Activated CD4-positive, alpha-beta T cell treated with anti-CD3 and anti-CD28 coated beads for 36 hours (primary cell): ENCODE measurements around the gene MS4A18. TPM values are rescaled to one million over a fixed set of nuclear protein-coding genes. Genes with fewer than 3 reads are reported as not detected.
"Not testable (repeated sequence)": the region's sequence is repeated elsewhere in the genome, so short reads cannot be mapped to it uniquely, and the experiment has no call there.

Source experiments
- ATAC-seq: fragments of 200-7000 bp; cut with Tn5 transposase; one replicate; pipeline ENCODE4 v1.10.0; 2021; ENCODE audit warnings: mild to moderate bottlenecking, moderate library complexity
- CTCF ChIA-PET: fragments of 350-600 bp; sonication (Branson Sonifier 250); formaldehyde crosslinking; loops from one replicate; lab custom pipeline; 2021; ENCODE audit warnings: antibody characterized with exemption; lab: Charles Lee
- POLR2A ChIA-PET: fragments of 350-600 bp; sonication (Branson Sonifier 250); formaldehyde crosslinking; loops from one replicate; lab custom pipeline; 2021; ENCODE audit warnings: antibody characterized with exemption, inconsistent platforms; lab: Charles Lee
- DNase-seq: peaks from one replicate; pipeline ENCODE4 v3.0.0-alpha.2; 2020
- H3K27ac Mint-ChIP-seq: one replicate; pipeline ENCODE4 v1.8.0; 2021; ENCODE audit warnings: mixed read lengths
- H3K27me3 Mint-ChIP-seq: one replicate; pipeline ENCODE4 v1.8.0; 2021; ENCODE audit warnings: mixed read lengths
- H3K36me3 Mint-ChIP-seq: one replicate; pipeline ENCODE4 v1.8.0; 2021; ENCODE audit warnings: low read depth, mixed read lengths
- H3K4me1 Mint-ChIP-seq: one replicate; pipeline ENCODE4 v1.8.0; 2021; ENCODE audit warnings: mixed read lengths
- H3K4me3 Mint-ChIP-seq: one replicate; pipeline ENCODE4 v1.8.0; 2021; ENCODE audit warnings: mild to moderate bottlenecking, moderate library complexity, mixed read lengths
- H3K9me3 Mint-ChIP-seq: one replicate; pipeline ENCODE4 v1.8.0; 2021; ENCODE audit warnings: low read depth, mixed read lengths
- intact Hi-C, 2 experiments: fragments of 100-400 bp; cut with DNase I in 1 of 2; cut with micrococcal nuclease in 1 of 2; formaldehyde crosslinking; loops; one replicate each; pipeline versions ENCODE4 v1.14.2 to v1.15.1; 2022 to 2024; cut with DNase I, micrococcal nuclease
- total RNA-seq, 2 experiments: library from RNA; stranded (reverse); gene quantifications; one replicate each; pipeline ENCODE4 v1.2.3, GENCODE V29; 2021

Gene MS4A18
- not detected for total RNA-seq

- ChIA-PET CTCF (interaction anchor here (0.6 kb wide), 1 partner anchor 208 kb away, joined by 3 read pairs; no protein-coding TSS in a partner anchor), POLR2A (no interaction called here)
- no peak for DNase-seq
- Mint-ChIP-seq H3K27ac (no peak within 1 kb of the TSS), H3K4me1 (no peaks in the 10 kb centered on the region), H3K4me3 (no peak within 1 kb of the TSS), H3K9me3 (no peaks in the 10 kb centered on the region), H3K36me3 (no peaks in the 10 kb centered on the region), H3K27me3 (peaks cover 18% of the 10 kb centered on the region)
- ATAC-seq = no peak
- intact Hi-C loops = no loop called here
Measured at GRCh38 chr11:60724420-60724819, at the start of gene MS4A18. Gene MS4A18 (plus strand): TSS chr11:60724720.

GRCh38 chr11:60678231-60678630 is 46.3 kb upstream of the MS4A18 start:
- POLR2A ChIA-PET, H3K27ac Mint-ChIP-seq, CTCF ChIA-PET, ATAC-seq, H3K4me1 Mint-ChIP-seq, H3K4me3 Mint-ChIP-seq, H3K36me3 Mint-ChIP-seq, intact Hi-C loops, DNase-seq: not testable (repeated sequence)
- Mint-ChIP-seq H3K9me3 (peaks cover 24% of the 10 kb centered on the region), H3K27me3 (peaks cover 20% of the 10 kb centered on the region)

GRCh38 chr11:60679879-60680278 is 44.6 kb upstream of the MS4A18 start:
- no peak for ATAC-seq
- Mint-ChIP-seq H3K4me1 (no peaks in the 10 kb centered on the region), H3K27ac (no peak overlapping the region), H3K36me3 (peaks cover 8% of the 10 kb centered on the region), H3K4me3 (no peak overlapping the region), H3K27me3 (peaks cover 20% of the 10 kb centered on the region), H3K9me3 (peaks cover 24% of the 10 kb centered on the region)
- DNase-seq = no peak
- ChIA-PET POLR2A (no interaction called here), CTCF (no interaction called here)
- intact Hi-C loops = no loop called here

- H3K4me1 Mint-ChIP-seq = no peaks in the 10 kb centered on the region
- H3K36me3 Mint-ChIP-seq = peaks cover 8% of the 10 kb centered on the region
- no peak overlapping the region for H3K4me3 Mint-ChIP-seq
- no peak overlapping the region for H3K27ac Mint-ChIP-seq
- POLR2A ChIA-PET = interaction anchor here (0.6 kb wide), 1 partner anchor 317 kb away, joined by 3 read pairs; no protein-coding TSS in a partner anchor
- ATAC-seq (no peak), DNase-seq (no peak)
- intact Hi-C loops = no loop called here
- H3K9me3 Mint-ChIP-seq = peaks cover 24% of the 10 kb centered on the region
- peaks cover 20% of the 10 kb centered on the region for H3K27me3 Mint-ChIP-seq
- CTCF ChIA-PET = no interaction called here
Measured at GRCh38 chr11:60680455-60681119, 43.9 kb upstream of the MS4A18 start.

GRCh38 chr11:60684541-60684848 is 40.0 kb upstream of the MS4A18 start:
- peaks cover 14% of the 10 kb centered on the region for H3K27me3 Mint-ChIP-seq
- H3K9me3 Mint-ChIP-seq, CTCF ChIA-PET, intact Hi-C loops, ATAC-seq, H3K36me3 Mint-ChIP-seq, H3K4me3 Mint-ChIP-seq, POLR2A ChIA-PET, H3K4me1 Mint-ChIP-seq, DNase-seq, H3K27ac Mint-ChIP-seq: not testable (repeated sequence)

- peaks cover 13% of the 10 kb centered on the region for H3K27me3 Mint-ChIP-seq
- intact Hi-C loops = no loop called here
- POLR2A ChIA-PET = no interaction called here
- H3K27ac Mint-ChIP-seq = no peak overlapping the region
- no peaks in the 10 kb centered on the region for H3K4me1 Mint-ChIP-seq
- CTCF ChIA-PET = interaction anchor here (0.5 kb wide), 1 partner anchor 49 kb away, joined by 3 read pairs; no protein-coding TSS in a partner anchor
- H3K9me3 Mint-ChIP-seq = no peaks in the 10 kb centered on the region
- ATAC-seq (no peak), DNase-seq (no peak)
- H3K36me3 Mint-ChIP-seq = no peaks in the 10 kb centered on the region
- no peak overlapping the region for H3K4me3 Mint-ChIP-seq
Measured at GRCh38 chr11:60691661-60692060, 32.9 kb upstream of the MS4A18 start.

- Mint-ChIP-seq H3K9me3 (no peaks in the 10 kb centered on the region), H3K4me1 (no peaks in the 10 kb centered on the region), H3K36me3 (no peaks in the 10 kb centered on the region), H3K4me3 (no peak within 1 kb of the TSS), H3K27me3 (peaks cover 3% of the 10 kb centered on the region), H3K27ac (no peak within 1 kb of the TSS)
- POLR2A ChIA-PET = no interaction called here
- DNase-seq (no peak), ATAC-seq (no peak)
- CTCF ChIA-PET = no interaction called here
- intact Hi-C loops = no loop called here
Measured at GRCh38 chr11:60699284-60699691, 25.2 kb upstream of the MS4A18 start, which contains the start of gene MS4A8. Gene MS4A8 (plus strand): TSS chr11:60699612. CDS start chr11:60700861, 1,249 bp downstream.

GRCh38 chr11:60699936-60700335 is 24.6 kb upstream of the MS4A18 start:
- Mint-ChIP-seq H3K27me3 (peaks cover 3% of the 10 kb centered on the region), H3K4me1 (no peaks in the 10 kb centered on the region), H3K36me3 (no peaks in the 10 kb centered on the region), H3K27ac (no peak overlapping the region), H3K9me3 (no peaks in the 10 kb centered on the region), H3K4me3 (no peak overlapping the region)
- POLR2A ChIA-PET = no interaction called here
- CTCF ChIA-PET = no interaction called here
- DNase-seq (no peak), ATAC-seq (no peak)
- intact Hi-C loops = no loop called here

GRCh38 chr11:60700689-60701468 is 23.6 kb upstream of the MS4A18 start:
- H3K9me3 Mint-ChIP-seq = no peaks in the 10 kb centered on the region
- peak; percentile 6 for DNase-seq
- no peak overlapping the region for H3K4me3 Mint-ChIP-seq
- intact Hi-C loops = no loop called here
- H3K4me1 Mint-ChIP-seq = no peaks in the 10 kb centered on the region
- H3K27ac Mint-ChIP-seq = no peak overlapping the region
- ATAC-seq = no peak
- ChIA-PET CTCF (interaction anchor here (0.6 to 1.5 kb wide), 5 partner anchors 14 to 337 kb away, joined by 3 to 4 read pairs (median 3); no protein-coding TSS in a partner anchor), POLR2A (no interaction called here)
- peaks cover 3% of the 10 kb centered on the region for H3K27me3 Mint-ChIP-seq
- H3K36me3 Mint-ChIP-seq = no peaks in the 10 kb centered on the region

- POLR2A ChIA-PET = no interaction called here
- no peak overlapping the region for H3K4me3 Mint-ChIP-seq
- H3K4me1 Mint-ChIP-seq = no peaks in the 10 kb centered on the region
- intact Hi-C loops = no loop called here
- no peaks in the 10 kb centered on the region for H3K36me3 Mint-ChIP-seq
- DNase-seq = no peak
- H3K27ac Mint-ChIP-seq = no peak overlapping the region
- peaks cover 2% of the 10 kb centered on the region for H3K27me3 Mint-ChIP-seq
- no peaks in the 10 kb centered on the region for H3K9me3 Mint-ChIP-seq
- CTCF ChIA-PET = interaction anchor here (0.7 to 1.5 kb wide), 5 partner anchors 14 to 265 kb away, joined by 3 to 4 read pairs (median 3); no protein-coding TSS in a partner anchor
- no peak for ATAC-seq
Measured at GRCh38 chr11:60701469-60701818, 23.1 kb upstream of the MS4A18 start.

- H3K4me1 Mint-ChIP-seq = no peaks in the 10 kb centered on the region
- no peak overlapping the region for H3K4me3 Mint-ChIP-seq
- no peak for ATAC-seq
- no peak for DNase-seq
- CTCF ChIA-PET = no interaction called here
- POLR2A ChIA-PET = no interaction called here
- H3K27ac Mint-ChIP-seq = no peak overlapping the region
- intact Hi-C loops = no loop called here
- peaks cover 2% of the 10 kb centered on the region for H3K27me3 Mint-ChIP-seq
- H3K9me3 Mint-ChIP-seq = no peaks in the 10 kb centered on the region
- H3K36me3 Mint-ChIP-seq = no peaks in the 10 kb centered on the region
Measured at GRCh38 chr11:60703374-60703773, 21.1 kb upstream of the MS4A18 start.

- Mint-ChIP-seq H3K9me3 (no peaks in the 10 kb centered on the region), H3K4me3 (no peak overlapping the region), H3K36me3 (no peaks in the 10 kb centered on the region), H3K4me1 (no peaks in the 10 kb centered on the region), H3K27ac (no peak overlapping the region), H3K27me3 (peaks cover 2% of the 10 kb centered on the region)
- ChIA-PET CTCF (interaction anchor here (1.0 to 1.1 kb wide), 2 partner anchors 8 to 13 kb away, joined by 3 to 4 read pairs; no protein-coding TSS in a partner anchor), POLR2A (no interaction called here)
- ATAC-seq (no peak), DNase-seq (no peak)
- intact Hi-C loops = no loop called here
Measured at GRCh38 chr11:60705895-60706294, 18.6 kb upstream of the MS4A18 start.
